T follicular helper cell (primary cell): ENCODE results near the gene MEI1.
"Not testable (repeated sequence)": the region's sequence is repeated elsewhere in the genome, so short reads cannot be mapped to it uniquely, and the experiment has no call there.

Experiments
- DNase-seq: peaks from one replicate; pipeline ENCODE4 v3.0.0-alpha.2; 2020; ENCODE audit warnings: low read depth

MEI1 gene

GRCh38 chr22:41822317-41823057, 123.2 kb downstream of the MEI1 start:
- DNase-seq = peak; percentile 6

- DNase-seq = no peak
These were observed 124.5 kb downstream of the MEI1 start for GRCh38 chr22:41823797-41824196.

- DNase-seq = no peak
These were observed 126.1 kb downstream of the MEI1 start for GRCh38 chr22:41825376-41825775.

GRCh38 chr22:41826021-41826420, 126.7 kb downstream of the MEI1 start:
- DNase-seq = no peak

- no peak for DNase-seq
These were observed 127.4 kb downstream of the MEI1 start for GRCh38 chr22:41826430-41827383.

- DNase-seq = no peak
These were observed 128.4 kb downstream of the MEI1 start for GRCh38 chr22:41827671-41828070.

- DNase-seq = no peak
These were observed 129.2 kb downstream of the MEI1 start for GRCh38 chr22:41828516-41828915.

- DNase-seq = no peak
These were observed 130.9 kb downstream of the MEI1 start for GRCh38 chr22:41830174-41830573.

- DNase-seq = no peak
These were observed 132.1 kb downstream of the MEI1 start for GRCh38 chr22:41831383-41831782.

- DNase-seq = no peak
These were observed 132.7 kb downstream of the MEI1 start for GRCh38 chr22:41831828-41832552.

GRCh38 chr22:41832553-41833368, 133.5 kb downstream of the MEI1 start, which contains the start of gene SREBF2:
Gene SREBF2 (plus strand): TSS chr22:41833105. CDS start chr22:41833271, 166 bp downstream.
- peak; percentile 99 for DNase-seq

GRCh38 chr22:41833369-41834004, 134.2 kb downstream of the MEI1 start:
- peak; percentile 24 for DNase-seq

GRCh38 chr22:41834005-41834944, 135.0 kb downstream of the MEI1 start:
- DNase-seq = no peak

GRCh38 chr22:41835462-41835861, 136.2 kb downstream of the MEI1 start:
- not testable (repeated sequence) for DNase-seq

GRCh38 chr22:41836551-41836950, 137.2 kb downstream of the MEI1 start:
- DNase-seq = no peak

GRCh38 chr22:41838842-41839618, 139.7 kb downstream of the MEI1 start:
- no peak for DNase-seq

GRCh38 chr22:41840216-41840615, 140.9 kb downstream of the MEI1 start:
- no peak for DNase-seq

- DNase-seq = no peak
These were observed 141.9 kb downstream of the MEI1 start for GRCh38 chr22:41841085-41841712.
